Neural cell (in vitro differentiated cells): ENCODE data around the gene DENND4B. TPM values are rescaled to one million over a fixed set of nuclear protein-coding genes. Genes with fewer than 3 reads are reported as not detected.
A peak's percentile ranks its signal among the peaks of the same experiment; 100 is the strongest.

ENCODE experiments used
- H2AFZ ChIP-seq: fragments of 200-600, 300-800 bp; sonication (generic), shearing (Covaris generic); 2 replicates; pipeline ENCODE4 v1.6.0; 2014; ENCODE audit warnings: low read depth, mild to moderate bottlenecking, antibody characterized with exemption, low read length, moderate library complexity
- H3F3A ChIP-seq: fragments of 200-600 bp; shearing (Covaris generic); 2 replicates; pipeline ENCODE4 v1.6.1; 2016; ENCODE audit warnings: mild to moderate bottlenecking, moderate library complexity, mixed read lengths, antibody characterized with exemption, low read length; ENCODE audit not compliant: insufficient read depth, poor library complexity, severe bottlenecking
- H3K27ac ChIP-seq: fragments of 200-600, 300-800 bp; sonication (generic), shearing (Covaris generic); 2 replicates; pipeline ENCODE4 v1.5.1; 2014; ENCODE audit warnings: mild to moderate bottlenecking, low read length, moderate library complexity
- H3K27me3 ChIP-seq: fragments of 300-800, 200-600 bp; sonication (generic), shearing (Covaris generic); 2 replicates; pipeline ENCODE4 v1.6.0; 2014; ENCODE audit warnings: mild to moderate bottlenecking, low read depth, low read length, moderate library complexity; ENCODE audit not compliant: insufficient read depth
- H3K36me3 ChIP-seq: fragments of 300-800, 200-600 bp; sonication (generic), shearing (Covaris generic); 2 replicates; pipeline ENCODE4 v1.5.1; 2014; ENCODE audit warnings: mild to moderate bottlenecking, antibody characterized with exemption, low read length, moderate library complexity; ENCODE audit not compliant: insufficient read depth
- H3K4me2 ChIP-seq: fragments of 300-800, 200-600 bp; sonication (generic), shearing (Covaris generic); 2 replicates; pipeline ENCODE4 v1.6.0; 2014; ENCODE audit warnings: mild to moderate bottlenecking, low read length
- H3K4me3 ChIP-seq: fragments of 300-800, 200-600 bp; sonication (generic), shearing (Covaris generic); 2 replicates; pipeline ENCODE4 v1.5.1; 2014; ENCODE audit warnings: mild to moderate bottlenecking, low read length, moderate library complexity
- H3K79me2 ChIP-seq: fragments of 200-600 bp; shearing (Covaris generic); replicated peaks from 2 replicates; pipeline ENCODE4 v1.6.0; 2014; ENCODE audit warnings: mild to moderate bottlenecking, low read length, moderate library complexity; ENCODE audit not compliant: insufficient read depth
- H3K9ac ChIP-seq: fragments of 300-800, 200-600 bp; sonication (generic), shearing (Covaris generic); 2 replicates; pipeline ENCODE4 v1.6.1; 2016; ENCODE audit warnings: mild to moderate bottlenecking, low read length, mixed read lengths
- H3K9me2 ChIP-seq: fragments of 200-600 bp; shearing (Covaris generic); 2 replicates; pipeline ENCODE4 v1.6.1; 2016; ENCODE audit warnings: mild to moderate bottlenecking, low read length, mixed read lengths; ENCODE audit not compliant: insufficient read depth
- H3K9me3 ChIP-seq: fragments of 200-600, 300-800 bp; sonication (generic), shearing (Covaris generic); 2 replicates; pipeline ENCODE4 v1.6.1; 2016; ENCODE audit warnings: mild to moderate bottlenecking, mixed run types, low read length, moderate library complexity, mixed read lengths
- H4K20me1 ChIP-seq: fragments of 200-600 bp; shearing (Covaris generic); 2 replicates; pipeline ENCODE4 v1.6.1; 2016; ENCODE audit warnings: mild to moderate bottlenecking, mixed run types; ENCODE audit not compliant: insufficient read depth
- CTCF ChIP-seq: fragments of 450-650 bp; IDR thresholded peaks from 2 replicates; pipeline ENCODE4 v1.5.1; 2014; ENCODE audit warnings: antibody characterized with exemption, mild to moderate bottlenecking, moderate library complexity; ENCODE audit not compliant: poor library complexity, severe bottlenecking
- EP300 ChIP-seq: fragments of 450-650 bp; conservative IDR thresholded peaks from 2 replicates; pipeline ENCODE4 v1.6.1; 2014; ENCODE audit warnings: antibody characterized with exemption, mild to moderate bottlenecking, moderate library complexity; ENCODE audit not compliant: poor library complexity, severe bottlenecking
- EZH2 ChIP-seq: fragments of 200-600, 300-800 bp; shearing (Covaris generic), sonication (generic); IDR thresholded peaks from 2 replicates; pipeline ENCODE4 v1.6.1; 2014; ENCODE audit warnings: antibody characterized with exemption, low read length, borderline replicate concordance, mild to moderate bottlenecking; ENCODE audit not compliant: insufficient read depth, poor library complexity, severe bottlenecking
- MXI1 ChIP-seq: fragments of 450-650 bp; conservative IDR thresholded peaks from 2 replicates; pipeline ENCODE4 v1.6.1; 2014; ENCODE audit warnings: antibody characterized with exemption, mild to moderate bottlenecking; ENCODE audit not compliant: poor library complexity, severe bottlenecking
- POLR2AphosphoS5 ChIP-seq: IDR thresholded peaks from 2 replicates; pipeline ENCODE4 v1.6.1; 2012
- RAD21 ChIP-seq: fragments of 450-650 bp; conservative IDR thresholded peaks from 2 replicates; pipeline ENCODE4 v1.6.1; 2014; ENCODE audit warnings: antibody characterized with exemption, mild to moderate bottlenecking, moderate library complexity
- REST ChIP-seq: IDR thresholded peaks from 2 replicates; pipeline ENCODE4 v1.6.1; 2012; ENCODE audit warnings: borderline replicate concordance
- SMC3 ChIP-seq: fragments of 450-650 bp; conservative IDR thresholded peaks from 2 replicates; pipeline ENCODE4 v1.6.1; 2014; ENCODE audit warnings: antibody characterized with exemption, mild to moderate bottlenecking, moderate library complexity; ENCODE audit not compliant: poor library complexity
- TAF1 ChIP-seq: IDR thresholded peaks from 2 replicates; pipeline ENCODE4 v1.6.1; 2012; ENCODE audit warnings: low read depth
- polyA plus RNA-seq: library from polyadenylated mRNA; depleted of rRNA; stranded (reverse); fragments of >200 nt; gene quantifications from 2 replicates; pipeline ENCODE4 v1.2.3, GENCODE V29; 2014

DENND4B gene
- polyA plus RNA-seq, 1 donor from 2014 or later = 25.3 TPM

DNA sequence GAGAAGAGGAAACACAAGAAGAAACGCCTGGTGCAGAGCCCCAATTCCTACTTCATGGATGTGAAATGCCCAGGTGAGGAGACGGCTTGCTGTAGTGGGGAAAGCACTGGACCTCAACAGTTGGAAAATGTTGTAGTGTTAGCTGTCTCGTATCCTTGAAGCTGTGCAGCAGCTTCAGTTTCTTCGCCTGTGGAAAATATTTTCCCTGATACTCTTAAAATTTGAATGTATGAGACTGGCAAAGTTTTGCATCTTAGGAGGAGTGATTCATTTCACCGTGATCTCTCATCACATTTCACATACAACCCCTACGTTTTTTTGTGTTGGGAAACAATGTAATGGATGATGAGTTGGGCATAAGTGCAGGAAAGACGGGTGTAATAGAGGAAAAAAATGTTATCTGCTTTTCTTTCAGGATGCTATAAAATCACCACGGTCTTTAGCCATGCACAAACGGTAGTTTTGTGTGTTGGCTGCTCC, 44.7 kb upstream of the DENND4B start:
- peak overlapping the region; percentile 90 for H3K9ac ChIP-seq
- peaks cover 15% of the 10 kb centered on the region for H3K79me2 ChIP-seq
- H3K36me3 ChIP-seq = peaks cover 8% of the 10 kb centered on the region
- H3K27ac ChIP-seq = peak overlapping the region; percentile 88
- H3K9me2 ChIP-seq = no peaks in the 10 kb centered on the region
- no peaks in the 10 kb centered on the region for H4K20me1 ChIP-seq
- H2AFZ ChIP-seq = peak overlapping the region; percentile 49
- no peaks in the 10 kb centered on the region for H3K27me3 ChIP-seq
- H3F3A ChIP-seq = no peaks in the 10 kb centered on the region
- peak overlapping the region; percentile 99 for H3K4me2 ChIP-seq
- H3K4me3 ChIP-seq = peak overlapping the region; percentile 71
- no peaks in the 10 kb centered on the region for H3K9me3 ChIP-seq
- no peak for TF ChIP-seq RAD21
- no peak for TF ChIP-seq SMC3
- TF ChIP-seq MXI1 = no peak
- no peak for TF ChIP-seq CTCF
- no peak for TF ChIP-seq EP300
- no peak for TF ChIP-seq POLR2AphosphoS5
- TF ChIP-seq EZH2 = no peak
- TF ChIP-seq REST = no peak
- TF ChIP-seq TAF1 = no peak

GRCh38 chr1:153990468-153991150, 44.1 kb upstream of the DENND4B start, which contains the start of gene RPS27:
RPS27 (plus strand) TSS chr1:153990762; CDS start chr1:153990797, 35 bp downstream.
- Histone ChIP-seq H3K79me2 (peaks cover 15% of the 10 kb centered on the region), H2AFZ (peak within 1 kb of the TSS; percentile 49), H3K36me3 (peaks cover 6% of the 10 kb centered on the region), H3K27me3 (no peaks in the 10 kb centered on the region), H3K4me3 (peak within 1 kb of the TSS; percentile 71), H4K20me1 (no peaks in the 10 kb centered on the region), H3F3A (no peaks in the 10 kb centered on the region), H3K4me2 (peak within 1 kb of the TSS; percentile 99), H3K9ac (peak within 1 kb of the TSS; percentile 90), H3K9me3 (no peaks in the 10 kb centered on the region), H3K27ac (peak within 1 kb of the TSS; percentile 88), H3K9me2 (no peaks in the 10 kb centered on the region)
- TF ChIP-seq EZH2 = no peak
- peak; percentile 85 for TF ChIP-seq EP300
- peak; percentile 100 for TF ChIP-seq POLR2AphosphoS5
- TF ChIP-seq SMC3 = peak; percentile 49
- TF ChIP-seq MXI1 = peak; percentile 96
- TF ChIP-seq RAD21 = peak; percentile 36
- TF ChIP-seq REST = peak; percentile 96
- peak; percentile 45 for TF ChIP-seq CTCF
- TF ChIP-seq TAF1 = peak; percentile 92
